Gastroesophageal sphincter (tissue), 4 donors: ENCODE measurements around the gene RBBP8NL. TPM values are rescaled to one million over a fixed set of nuclear protein-coding genes. Genes with fewer than 3 reads are reported as not detected.

Source experiments
- ATAC-seq: fragments of 150-250 bp; one replicate; pipeline ENCODE4 v1.9.1; 2016; ENCODE audit warnings: mild to moderate bottlenecking, moderate library complexity
- H3K27ac ChIP-seq, 4 donors: fragments of 200-600 bp; sonication (generic) in 3 of 4; 1 replicate in 3 of 4; 2 replicates in 1 of 4; pipeline ENCODE4 v1.5.1; 2016 to 2019
- H3K27me3 ChIP-seq: fragments of 200-600 bp; sonication (generic); one replicate; pipeline ENCODE4 v1.5.1; 2019
- H3K36me3 ChIP-seq, 2 donors: fragments of 200-600 bp; sonication (generic); one replicate each; pipeline ENCODE4 v1.5.1; 2019; ENCODE audit warnings: control low read depth in 1 of 2
- H3K4me1 ChIP-seq, 3 donors: fragments of 200-600 bp; sonication (generic); 1 replicate in 2 of 3; 2 replicates in 1 of 3; pipeline ENCODE4 v1.5.1; 2016 to 2019; ENCODE audit warnings: control low read depth in 2 of 3
- H3K4me3 ChIP-seq, 2 donors: fragments of 200-600 bp; sonication (generic); one replicate each; pipeline ENCODE4 v1.5.1; 2019; ENCODE audit warnings: mild to moderate bottlenecking in 1 of 2, moderate library complexity in 1 of 2
- H3K9me3 ChIP-seq, 3 donors: fragments of 200-600 bp; sonication (generic); one replicate each; pipeline ENCODE4 v1.5.1; 2017 to 2019; ENCODE audit warnings: control low read depth in 2 of 3
- CTCF ChIP-seq, 4 experiments: fragments of 200-600 bp in 2 of 4; fragments of 450-650 bp in 2 of 4; sonication (generic) in 1 of 4; IDR thresholded peaks; one replicate each; pipeline ENCODE4 v1.5.1; 2017 to 2019; ENCODE audit warnings: antibody characterized with exemption in 4 of 4, mild to moderate bottlenecking in 2 of 4, moderate library complexity in 2 of 4
- EP300 ChIP-seq: sonication (generic); formaldehyde crosslinking; IDR thresholded peaks from one replicate; pipeline ENCODE4 v1.6.1; 2017; ENCODE audit warnings: antibody characterized with exemption, mild to moderate bottlenecking
- POLR2A ChIP-seq, 2 donors: fragments of 450-650 bp; IDR thresholded peaks; one replicate each; pipeline ENCODE4 v1.6.1; 2017; ENCODE audit warnings: antibody characterized with exemption in 2 of 2, mild to moderate bottlenecking in 2 of 2, moderate library complexity in 1 of 2
- POLR2AphosphoS5 ChIP-seq: sonication (generic); formaldehyde crosslinking; IDR thresholded peaks from one replicate; pipeline ENCODE4 v1.6.1; 2017; ENCODE audit warnings: antibody characterized with exemption
- WGBS, 2 donors: methylation state at CpG; one replicate each; pipeline ENCODE4 v1.1.5; 2018; ENCODE audit warnings: low coverage in 1 of 2; 5-methylcytosine and 5-hydroxymethylcytosine counted together
- total RNA-seq, 4 donors: library from RNA; depleted of rRNA; stranded (reverse); fragments of >200 nt; gene quantifications; one replicate each; pipeline ENCODE4 v1.1.0, GENCODE V29; 2016

The RBBP8NL gene
- total RNA-seq = under 1 TPM in 1 of 4 donors, not detected in 3; 0.20 TPM

- no peak for ATAC-seq
- no peak for TF ChIP-seq POLR2A (IDR thresholded peaks at IDR 0.05)
- no peak for TF ChIP-seq POLR2AphosphoS5
- no peak for TF ChIP-seq EP300
- no peak for TF ChIP-seq CTCF (IDR thresholded peaks at IDR 0.05)
- H3K27ac ChIP-seq = no peak within 1 kb of the TSS
- WGBS, 2 donors = no CpG with 5 or more reads among the region's 28 CpGs
- no peaks in the 10 kb centered on the region for H3K36me3 ChIP-seq
- H3K4me3 ChIP-seq = no peak within 1 kb of the TSS
- H3K4me1 ChIP-seq = no peaks in the 10 kb centered on the region
- H3K9me3 ChIP-seq = no peaks in the 10 kb centered on the region
- peaks cover 48% of the 10 kb centered on the region for H3K27me3 ChIP-seq
Measured at GRCh38 chr20:62427172-62428001, at the start of gene RBBP8NL. Gene RBBP8NL, minus strand, starts transcription at chr20:62427539. Its CDS starts 7,892 bp downstream, at chr20:62419647.

GRCh38 chr20:62476056-62476838 is 48.9 kb upstream of the RBBP8NL start:
- H3K27ac ChIP-seq = no peak overlapping the region
- no peaks in the 10 kb centered on the region for H3K36me3 ChIP-seq
- 18% methylated on average over 16 of the region's 82 CpGs; no CpG with 5 or more reads in 1 of the 2 donors for WGBS, 2 donors
- peaks cover 100% of the 10 kb centered on the region for H3K27me3 ChIP-seq
- peak; percentile 52 for ATAC-seq
- H3K9me3 ChIP-seq = no peaks in the 10 kb centered on the region
- H3K4me3 ChIP-seq = peak overlapping the region in 1 of 2 donors; percentile 48
- H3K4me1 ChIP-seq = peaks cover 0 to 27% (median 12%) of the 10 kb centered on the region in 3 donors
- TF ChIP-seq EP300 (no peak), CTCF (IDR thresholded peaks at IDR 0.05) (no peak), POLR2A (IDR thresholded peaks at IDR 0.05) (no peak), POLR2AphosphoS5 (no peak)

GRCh38 chr20:62475772-62476055 is 48.4 kb upstream of the RBBP8NL start, which contains the start of gene GATA5:
Gene GATA5, minus strand, starts transcription at chr20:62475995. Its CDS starts 474 bp downstream, at chr20:62475521.
- no peak within 1 kb of the TSS for H3K27ac ChIP-seq
- H3K9me3 ChIP-seq = no peaks in the 10 kb centered on the region
- H3K36me3 ChIP-seq = no peaks in the 10 kb centered on the region
- no CpG with 5 or more reads among the region's 37 CpGs for WGBS, 2 donors
- H3K27me3 ChIP-seq = peaks cover 99% of the 10 kb centered on the region
- peaks cover 0 to 27% (median 12%) of the 10 kb centered on the region in 3 donors for H3K4me1 ChIP-seq
- no peak for ATAC-seq
- TF ChIP-seq POLR2A (IDR thresholded peaks at IDR 0.05) (no peak), EP300 (no peak), POLR2AphosphoS5 (no peak), CTCF (IDR thresholded peaks at IDR 0.05) (no peak)
- H3K4me3 ChIP-seq = peak within 1 kb of the TSS in 1 of 2 donors; percentile 48

- no peaks in the 10 kb centered on the region for H3K9me3 ChIP-seq
- H3K4me3 ChIP-seq = peak overlapping the region in 1 of 2 donors; percentile 48
- peak; percentile 29 for ATAC-seq
- H3K27ac ChIP-seq = no peak overlapping the region
- H3K36me3 ChIP-seq = no peaks in the 10 kb centered on the region
- TF ChIP-seq CTCF (IDR thresholded peaks at IDR 0.05) (no peak), POLR2A (IDR thresholded peaks at IDR 0.05) (no peak)
- H3K27me3 ChIP-seq = peaks cover 99% of the 10 kb centered on the region
- 0% methylated on average over 1 of the region's 93 CpGs; no CpG with 5 or more reads in 1 of the 2 donors for WGBS, 2 donors
- H3K4me1 ChIP-seq = peaks cover 0 to 27% (median 12%) of the 10 kb centered on the region in 3 donors
Measured at GRCh38 chr20:62475027-62475771, 47.9 kb upstream of the RBBP8NL start.
